Fibroblast of skin of back (primary cell): ENCODE results near the gene DDX31.

Source experiments
- DNase-seq: peaks from one replicate; pipeline ENCODE4 v3.0.0-alpha.2; 2013

Gene DDX31

GRCh38 chr9:132543960-132544359, 125.8 kb downstream of the DDX31 start:
- DNase-seq, result no peak

- no peak for DNase-seq
These were observed 126.5 kb downstream of the DDX31 start for GRCh38 chr9:132543251-132543650.
